B cell (primary cell): ENCODE data around the gene RIC8A. TPM values are rescaled to one million over a fixed set of nuclear protein-coding genes. Genes with fewer than 3 reads are reported as not detected.

ENCODE experiments used
- ATAC-seq: fragments of 200-7000 bp; cut with Tn5 transposase; one replicate; pipeline ENCODE4 v1.10.0; 2021; ENCODE audit warnings: low read depth, mild to moderate bottlenecking, moderate number of reproducible peaks, moderate library complexity
- CTCF ChIA-PET: fragments of 350-600 bp; sonication (Branson Sonifier 250); formaldehyde crosslinking; loops from one replicate; lab custom pipeline; 2021; ENCODE audit warnings: antibody characterized with exemption, inconsistent platforms; lab: Charles Lee
- POLR2A ChIA-PET: fragments of 350-600 bp; sonication (Branson Sonifier 250); formaldehyde crosslinking; loops from one replicate; lab custom pipeline; 2021; ENCODE audit warnings: antibody characterized with exemption; lab: Charles Lee
- DNase-seq: peaks from one replicate; pipeline ENCODE4 v3.0.0; 2013
- H2AFZ ChIP-seq: 2 replicates; pipeline ENCODE4 v1.6.1; 2012; ENCODE audit warnings: mild to moderate bottlenecking, low read depth, low read length; ENCODE audit not compliant: insufficient read depth, poor library complexity, severe bottlenecking
- H3K27ac ChIP-seq, 2 donors: 1 replicate in 1 of 2; 2 replicates in 1 of 2; pipeline ENCODE4 v1.5.1; 2012 to 2013; ENCODE audit warnings: low read length in 2 of 2, mild to moderate bottlenecking in 2 of 2, moderate library complexity in 1 of 2
- H3K27me3 ChIP-seq, 4 experiments: fragments of 200-600 bp in 1 of 4; sonication (generic) in 1 of 4; replicated peaks in 1 of 4; 1 replicate in 2 of 4; 2 replicates in 2 of 4; pipeline versions ENCODE4 v1.6.1 to v1.7.0; 2013 to 2016; ENCODE audit warnings: low read length in 3 of 4, mild to moderate bottlenecking in 2 of 4, mixed read lengths in 1 of 4, moderate library complexity in 1 of 4; ENCODE audit not compliant: insufficient read depth in 4 of 4, control insufficient read depth in 3 of 4; ENCODE audit errors: control extremely low read depth in 1 of 4
- H3K36me3 ChIP-seq, 2 experiments: replicated peaks in 1 of 2; 1 replicate in 1 of 2; 2 replicates in 1 of 2; pipeline versions ENCODE4 v1.6.1 to v1.7.1; 2013; ENCODE audit warnings: low read length in 1 of 2; ENCODE audit not compliant: insufficient read depth in 2 of 2, control insufficient read depth in 1 of 2; ENCODE audit errors: control extremely low read depth in 1 of 2, extremely low read depth in 1 of 2
- H3K4me1 ChIP-seq, 2 donors: fragments of 200-600 bp in 1 of 2; sonication (generic) in 1 of 2; 1 replicate in 1 of 2; 2 replicates in 1 of 2; pipeline versions ENCODE4 v1.5.1 to v1.6.1; 2013 to 2017; ENCODE audit warnings: low read length in 2 of 2; ENCODE audit not compliant: control insufficient read depth in 2 of 2, insufficient read depth in 2 of 2
- H3K4me2 ChIP-seq: replicated peaks from 2 replicates; pipeline ENCODE3; 2012; ENCODE audit warnings: mild to moderate bottlenecking, low read depth, low read length; ENCODE audit not compliant: poor library complexity, severe bottlenecking
- H3K4me3 ChIP-seq, 5 experiments: fragments of 200-600 bp in 1 of 5; sonication (generic) in 1 of 5; 1 replicate in 3 of 5; 2 replicates in 2 of 5; pipeline versions ENCODE4 v1.5.1 to v1.7.0; 2011 to 2016; ENCODE audit warnings: low read length in 4 of 5, mild to moderate bottlenecking in 4 of 5, low read depth in 2 of 5, control low read depth in 1 of 5, moderate library complexity in 1 of 5; ENCODE audit not compliant: insufficient read depth in 1 of 5; ENCODE audit errors: control extremely low read depth in 1 of 5, extremely low read depth in 1 of 5
- H3K79me2 ChIP-seq: fragments of 200-600 bp; sonication (generic); one replicate; pipeline ENCODE4 v1.6.0; 2016; ENCODE audit warnings: low read length; ENCODE audit not compliant: control insufficient read depth, insufficient read depth
- H3K9ac ChIP-seq: fragments of 200-600 bp; sonication (generic); 2 replicates; pipeline ENCODE4 v1.6.1; 2017; ENCODE audit warnings: mild to moderate bottlenecking, low read length, moderate library complexity
- H3K9me3 ChIP-seq, 3 donors: one replicate each; pipeline versions ENCODE4 v1.6.1 to v1.7.1; 2013; ENCODE audit warnings: low read length in 2 of 3; ENCODE audit not compliant: control insufficient read depth in 2 of 3, insufficient read depth in 1 of 3; ENCODE audit errors: control extremely low read depth in 1 of 3
- H4K20me1 ChIP-seq: 2 replicates; pipeline ENCODE4 v1.6.0; 2012; ENCODE audit warnings: mild to moderate bottlenecking, low read length; ENCODE audit not compliant: insufficient read depth, control insufficient read depth, poor library complexity, severe bottlenecking
- H3K27ac Mint-ChIP-seq: one replicate; pipeline ENCODE4 v1.8.0; 2021; ENCODE audit warnings: mixed read lengths
- H3K27me3 Mint-ChIP-seq: one replicate; pipeline ENCODE4 v1.8.0; 2021; ENCODE audit warnings: mixed read lengths
- H3K4me1 Mint-ChIP-seq: one replicate; pipeline ENCODE4 v1.8.0; 2021; ENCODE audit warnings: mixed read lengths
- H3K4me3 Mint-ChIP-seq: one replicate; pipeline ENCODE4 v1.8.0; 2021; ENCODE audit warnings: mixed read lengths
- H3K9me3 Mint-ChIP-seq: one replicate; pipeline ENCODE4 v1.8.0; 2022; ENCODE audit warnings: mixed read lengths; ENCODE audit not compliant: insufficient read depth
- CTCF ChIP-seq: fragments of 200-600 bp; IDR thresholded peaks from one replicate; pipeline ENCODE4 v1.8.0; 2022; ENCODE audit warnings: antibody characterized with exemption, mild to moderate bottlenecking
- EZH2 ChIP-seq: IDR thresholded peaks from 2 replicates; pipeline ENCODE4 v1.6.1; 2012; ENCODE audit warnings: borderline replicate concordance, low read depth, mild to moderate bottlenecking, moderate library complexity, low read length; ENCODE audit not compliant: insufficient read depth, poor library complexity, severe bottlenecking
- WGBS: methylation state at CpG from one replicate; pipeline ENCODE4 v1.1.5; 2013; ENCODE audit warnings: missing lambda C conversion rate; ENCODE audit not compliant: insufficient coverage; 5-methylcytosine and 5-hydroxymethylcytosine counted together
- intact Hi-C: fragments of 100-400 bp; cut with micrococcal nuclease; formaldehyde crosslinking; loops from one replicate; pipeline ENCODE4 v1.10.0; 2022
- polyA plus RNA-seq: library from polyadenylated mRNA; depleted of rRNA; stranded (reverse); fragments of >200 nt; gene quantifications from 2 replicates; pipeline ENCODE4 v1.2.3, GENCODE V29; 2012
- total RNA-seq, 2 donors: library from RNA; stranded (reverse); fragments of 120-200 nt in 1 of 2; gene quantifications; 1 replicate in 1 of 2; 2 replicates in 1 of 2; pipeline versions ENCODE4 v1.2.3 to v1.2.4, GENCODE V29; 2013 to 2022

Gene RIC8A
- total and polyA plus RNA-seq, 2 donors (not counting 1 experiment from before 2014, with no cell fraction given), result 100 to 102 TPM

DNA sequence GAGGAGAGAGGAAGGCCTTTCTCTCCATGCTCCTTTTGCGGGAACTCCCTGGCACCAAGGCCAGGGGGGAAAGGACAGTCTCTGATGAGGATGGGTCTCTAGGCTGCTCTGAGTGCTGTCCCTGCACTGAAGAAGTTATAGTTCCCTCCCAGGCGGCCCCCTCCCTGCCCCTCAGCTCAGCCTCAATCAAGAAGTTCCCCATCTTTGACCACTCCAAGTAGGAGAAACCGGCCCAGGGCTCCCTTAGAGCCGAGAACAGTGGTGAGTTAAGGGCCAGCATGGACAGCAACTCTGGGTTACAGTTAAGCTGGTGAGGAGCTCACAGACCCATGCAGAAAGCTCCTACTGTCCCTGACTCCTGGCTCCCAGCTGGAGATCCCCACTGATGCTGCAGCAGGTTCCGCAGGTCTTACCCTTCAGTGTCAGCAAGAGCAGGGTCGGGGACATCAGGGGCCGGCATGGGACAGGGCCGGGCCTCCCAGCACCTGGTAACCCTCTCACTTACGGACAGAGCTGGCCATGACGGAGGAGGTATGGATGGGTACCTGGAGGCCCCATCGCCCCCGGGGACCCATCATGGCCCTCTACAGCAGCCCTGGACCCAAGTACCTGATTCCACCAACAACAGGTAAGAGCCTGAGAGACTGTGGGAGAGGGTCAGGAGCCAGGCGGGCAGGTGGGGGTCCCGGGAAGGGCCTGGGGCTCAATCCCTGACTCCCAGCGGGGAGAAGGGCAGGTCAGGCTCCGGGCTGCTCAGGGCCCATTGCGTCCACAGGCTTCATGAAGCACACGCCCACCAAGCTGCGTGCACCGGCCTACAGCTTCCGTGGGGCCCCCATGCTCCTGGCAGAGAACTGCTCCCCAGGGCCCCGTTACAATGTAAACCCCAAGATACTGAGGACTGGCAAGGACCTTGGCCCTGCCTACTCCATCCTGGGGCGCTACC is 10.4 kb upstream of the RIC8A start:
- Histone ChIP-seq H3K36me3 (peaks cover 0 to 5% of the 10 kb centered on the region in 2 experiments), H3K27me3 (no peaks in the 10 kb centered on the region), H3K4me2 (no peak overlapping the region), H3K9ac (no peak overlapping the region), H2AFZ (no peak overlapping the region), H3K27ac (no peak overlapping the region), H3K4me1 (peaks cover 0 to 3% of the 10 kb centered on the region in 2 donors), H3K79me2 (no peaks in the 10 kb centered on the region), H4K20me1 (peaks cover 6% of the 10 kb centered on the region), H3K9me3 (no peaks in the 10 kb centered on the region), H3K4me3 (no peak overlapping the region)
- POLR2A ChIA-PET, result interaction anchor here (0.6 to 1.6 kb wide), 2 partner anchors 10 to 61 kb away, joined by 3 read pairs; partner anchors contain the start of genes BET1L and RIC8A
- 94% methylated on average over 18 of the region's 23 CpGs for WGBS
- H3K27me3 Mint-ChIP-seq, result no peaks in the 10 kb centered on the region
- no peak for DNase-seq
- H3K4me3 Mint-ChIP-seq, result no peak overlapping the region
- H3K9me3 Mint-ChIP-seq, result no peaks in the 10 kb centered on the region
- intact Hi-C loops, result no loop called here
- CTCF ChIA-PET, result no interaction called here
- H3K4me1 Mint-ChIP-seq, result peaks cover 8% of the 10 kb centered on the region
- no peak overlapping the region for H3K27ac Mint-ChIP-seq
- TF ChIP-seq EZH2 (no peak), CTCF (no peak)
- no peak for ATAC-seq

DNA sequence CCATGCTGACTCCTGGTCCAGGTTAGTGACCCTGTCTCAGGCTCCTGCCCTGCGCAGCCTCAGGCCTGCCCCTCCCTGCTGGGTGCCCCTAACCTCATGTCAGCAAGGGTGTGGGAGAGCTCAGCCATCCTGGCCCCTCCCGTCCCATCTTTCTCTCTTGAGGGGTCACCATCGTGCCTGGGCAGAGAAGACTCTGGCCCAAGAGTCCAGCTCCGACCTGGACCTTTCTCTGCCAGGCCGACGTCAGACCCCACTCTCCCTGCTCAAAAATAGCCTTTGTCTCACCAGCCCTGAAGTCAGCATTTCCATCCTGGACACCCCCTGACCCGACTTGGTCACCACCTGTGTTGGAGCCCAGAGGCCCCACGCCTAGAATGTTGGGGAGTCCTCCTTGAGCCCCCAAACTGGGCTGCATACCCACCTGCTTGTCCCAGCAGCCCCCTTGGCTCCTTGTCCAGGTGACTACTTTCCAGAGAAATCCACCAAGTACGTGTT is 9.7 kb upstream of the RIC8A start:
- POLR2A ChIA-PET, result interaction anchor here (1.6 kb wide), 1 partner anchor 10 kb away, joined by 3 read pairs; the partner anchor contains the start of genes BET1L and RIC8A
- 93% methylated on average over 9 of the region's 9 CpGs for WGBS
- intact Hi-C loops, result no loop called here

More for the DNA sequence above, 9.7 kb upstream of the RIC8A start:
- no peak overlapping the region for H3K27ac ChIP-seq
- peaks cover 4% of the 10 kb centered on the region for H3K79me2 ChIP-seq
- Mint-ChIP-seq H3K27ac (no peak overlapping the region), H3K27me3 (no peaks in the 10 kb centered on the region), H3K9me3 (no peaks in the 10 kb centered on the region), H3K4me1 (peaks cover 12% of the 10 kb centered on the region), H3K4me3 (no peak overlapping the region)
- no peak for DNase-seq
- H3K4me1 ChIP-seq, result peaks cover 0 to 3% of the 10 kb centered on the region in 2 donors
- no peaks in the 10 kb centered on the region for H3K9me3 ChIP-seq
- H3K4me3 ChIP-seq, result no peak overlapping the region
- no peak overlapping the region for H3K4me2 ChIP-seq
- peaks cover 0 to 5% of the 10 kb centered on the region in 2 experiments for H3K36me3 ChIP-seq
- no peak overlapping the region for H3K9ac ChIP-seq
- H3K27me3 ChIP-seq, result no peaks in the 10 kb centered on the region
- no peak overlapping the region for H2AFZ ChIP-seq
- no peak for TF ChIP-seq EZH2
- no peak for TF ChIP-seq CTCF
- H4K20me1 ChIP-seq, result peaks cover 13% of the 10 kb centered on the region
- CTCF ChIA-PET, result no interaction called here
- no peak for ATAC-seq
